GM21529 (cell line): Measurements from ENCODE around the gene HPSE2.
"Not testable (repeated sequence)": the region's sequence is repeated elsewhere in the genome, so short reads cannot be mapped to it uniquely, and the experiment has no call there.

Experiments
- ATAC-seq: cut with Tn5 transposase; IDR thresholded peaks from one replicate; pipeline ENCODE4 v1.9.1; 2021; ENCODE audit not compliant: unreplicated experiment

HPSE2 gene

GRCh38 chr10:99170116-99170675, 65.5 kb downstream of the HPSE2 start:
- no peak for ATAC-seq

GRCh38 chr10:99161165-99161564, 74.5 kb downstream of the HPSE2 start:
- ATAC-seq: no peak

- no peak for ATAC-seq
Measured at GRCh38 chr10:99143651-99144050, 92.0 kb downstream of the HPSE2 start.

GRCh38 chr10:99143011-99143410, 92.6 kb downstream of the HPSE2 start:
- ATAC-seq: no peak

- ATAC-seq: not testable (repeated sequence)
Measured at GRCh38 chr10:99132897-99133296, 102.8 kb downstream of the HPSE2 start.

GRCh38 chr10:99125879-99126278, 109.8 kb downstream of the HPSE2 start:
- ATAC-seq: no peak

- no peak for ATAC-seq
Measured at GRCh38 chr10:99124376-99124775, 111.3 kb downstream of the HPSE2 start.

GRCh38 chr10:99123851-99124250, 111.8 kb downstream of the HPSE2 start:
- no peak for ATAC-seq

- no peak for ATAC-seq
Measured at GRCh38 chr10:99123336-99123735, 112.3 kb downstream of the HPSE2 start.

- ATAC-seq: no peak
Measured at GRCh38 chr10:99119258-99119748, 116.3 kb downstream of the HPSE2 start.

- no peak for ATAC-seq
Measured at GRCh38 chr10:99115703-99116102, 119.9 kb downstream of the HPSE2 start.

- no peak for ATAC-seq
Measured at GRCh38 chr10:99085358-99085757, 150.3 kb downstream of the HPSE2 start.

- no peak for ATAC-seq
Measured at GRCh38 chr10:99084161-99084560, 151.5 kb downstream of the HPSE2 start.

- ATAC-seq: no peak
Measured at GRCh38 chr10:99080275-99080945, 155.2 kb downstream of the HPSE2 start.

- no peak for ATAC-seq
Measured at GRCh38 chr10:99062591-99062990, 173.1 kb downstream of the HPSE2 start.

GRCh38 chr10:99058762-99059161, 176.9 kb downstream of the HPSE2 start:
- no peak for ATAC-seq

GRCh38 chr10:99057936-99058690, 177.5 kb downstream of the HPSE2 start:
- no peak for ATAC-seq

GRCh38 chr10:99045671-99046070, 190.0 kb downstream of the HPSE2 start:
- no peak for ATAC-seq

- no peak for ATAC-seq
Measured at GRCh38 chr10:99042051-99042771, 193.4 kb downstream of the HPSE2 start.

GRCh38 chr10:99041468-99041867, 194.2 kb downstream of the HPSE2 start:
- no peak for ATAC-seq

GRCh38 chr10:99013885-99014284, 221.8 kb downstream of the HPSE2 start:
- no peak for ATAC-seq
